Measurements from ENCODE around the gene SLC39A11. TPM values are rescaled to one million over a fixed set of nuclear protein-coding genes. Genes with fewer than 3 reads are reported as not detected.

The SLC39A11 gene
- total RNA-seq, 2 experiments from 2014 or later = 9.7 to 12.2 TPM

DNA sequence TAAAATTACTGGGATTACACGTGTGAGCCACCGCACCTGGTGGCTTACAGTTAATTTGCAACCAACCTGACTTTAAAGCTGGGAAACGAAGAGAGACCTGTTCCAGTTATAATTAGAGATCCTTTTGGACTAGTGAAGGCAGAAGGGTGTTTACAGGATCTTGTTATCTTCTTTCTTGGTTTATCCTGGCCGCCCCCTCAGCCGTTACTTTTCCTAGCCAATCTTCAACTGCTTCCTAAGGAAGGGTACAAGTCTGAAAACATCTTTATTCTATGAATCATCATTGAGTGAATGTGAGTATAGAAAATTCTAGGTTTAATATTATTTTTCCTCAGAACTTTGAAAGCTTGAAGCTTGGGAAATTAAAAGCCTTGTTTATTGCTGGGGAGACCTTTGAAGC, 286.5 kb downstream of the SLC39A11 start:
- Histone ChIP-seq H3K27ac (ENCODE audit: low read depth in 1 of 2, low read length in 2 of 2) (no peak overlapping the region), H3K4me3 (ENCODE audit: low read length) (no peak overlapping the region), H3K36me3 (ENCODE audit: insufficient read depth, low read length) (peaks cover 1% of the 10 kb centered on the region), H3K9me3 (ENCODE audit: control insufficient read depth in 1 of 2, insufficient read depth in 1 of 2, low read length in 2 of 2) (peaks cover 6 to 24% of the 10 kb centered on the region in 2 experiments), H3K27me3 (ENCODE audit: control insufficient read depth in 1 of 2, insufficient read depth in 2 of 2, low read length in 2 of 2) (no peaks in the 10 kb centered on the region), H3K4me1 (ENCODE audit: insufficient read depth, low read length) (no peaks in the 10 kb centered on the region)
- ChIA-PET CTCF (no interaction called here), POLR2A (no interaction called here)
- intact Hi-C loops (cut with DNase I, micrococcal nuclease) = no loop called here
- TF ChIP-seq, protein P1, sequence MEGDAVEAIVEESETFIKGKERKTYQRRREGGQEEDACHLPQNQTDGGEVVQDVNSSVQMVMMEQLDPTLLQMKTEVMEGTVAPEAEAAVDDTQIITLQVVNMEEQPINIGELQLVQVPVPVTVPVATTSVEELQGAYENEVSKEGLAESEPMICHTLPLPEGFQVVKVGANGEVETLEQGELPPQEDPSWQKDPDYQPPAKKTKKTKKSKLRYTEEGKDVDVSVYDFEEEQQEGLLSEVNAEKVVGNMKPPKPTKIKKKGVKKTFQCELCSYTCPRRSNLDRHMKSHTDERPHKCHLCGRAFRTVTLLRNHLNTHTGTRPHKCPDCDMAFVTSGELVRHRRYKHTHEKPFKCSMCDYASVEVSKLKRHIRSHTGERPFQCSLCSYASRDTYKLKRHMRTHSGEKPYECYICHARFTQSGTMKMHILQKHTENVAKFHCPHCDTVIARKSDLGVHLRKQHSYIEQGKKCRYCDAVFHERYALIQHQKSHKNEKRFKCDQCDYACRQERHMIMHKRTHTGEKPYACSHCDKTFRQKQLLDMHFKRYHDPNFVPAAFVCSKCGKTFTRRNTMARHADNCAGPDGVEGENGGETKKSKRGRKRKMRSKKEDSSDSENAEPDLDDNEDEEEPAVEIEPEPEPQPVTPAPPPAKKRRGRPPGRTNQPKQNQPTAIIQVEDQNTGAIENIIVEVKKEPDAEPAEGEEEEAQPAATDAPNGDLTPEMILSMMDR (IDR thresholded peaks at IDR 0.05) = no peak
- Mint-ChIP-seq H3K27me3 (no peaks in the 10 kb centered on the region), H3K4me1 (ENCODE audit: low read depth) (no peaks in the 10 kb centered on the region), H3K9me3 (peaks cover 8% of the 10 kb centered on the region), H3K4me3 (no peak overlapping the region), H3K36me3 (ENCODE audit: low read depth) (peaks cover 85% of the 10 kb centered on the region), H3K27ac (no peak overlapping the region)
- ATAC-seq (ENCODE audit: poor library complexity) = no peak
- DNase-seq = no peak

DNA sequence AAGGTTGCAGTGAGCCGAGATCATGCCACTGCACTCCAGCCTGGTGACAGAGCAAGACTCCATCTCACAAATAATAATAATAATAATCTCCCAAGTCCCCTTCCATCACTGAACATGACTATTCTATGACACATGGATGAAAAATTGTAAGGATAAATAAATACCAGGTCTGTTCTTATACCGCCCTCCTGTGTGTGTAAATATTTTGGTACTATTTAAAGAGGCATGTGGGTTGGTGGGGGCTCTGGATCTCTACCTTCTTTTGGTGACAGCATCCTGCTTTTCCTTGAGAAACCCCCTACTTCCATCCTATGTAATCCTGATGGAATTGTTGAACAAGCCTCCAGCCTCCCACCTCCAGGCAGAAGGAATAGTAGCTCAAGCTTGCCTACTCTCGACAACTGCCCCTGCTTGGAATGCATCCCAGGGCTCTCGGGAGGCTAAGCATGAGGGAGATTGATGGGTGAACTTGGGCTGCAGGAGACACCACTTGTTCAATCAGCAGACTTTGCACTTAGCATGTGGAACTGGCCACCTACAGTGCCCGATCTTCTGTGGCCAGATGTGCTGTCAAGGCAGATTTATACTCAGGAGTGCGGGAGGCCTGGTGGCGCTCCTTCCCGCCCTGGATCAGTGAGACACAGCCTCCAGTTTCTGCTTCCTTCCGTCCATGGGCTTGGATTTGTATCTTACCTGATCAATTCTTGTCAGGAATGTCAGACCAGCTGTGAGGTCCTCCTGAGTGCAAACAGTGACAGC, 287.4 kb downstream of the SLC39A11 start:
- no peak overlapping the region for H3K4me3 ChIP-seq (ENCODE audit: low read length)
- peaks cover 89% of the 10 kb centered on the region for H3K36me3 Mint-ChIP-seq (ENCODE audit: low read depth)
- H3K9me3 ChIP-seq (ENCODE audit: control insufficient read depth in 1 of 2, insufficient read depth in 1 of 2, low read length in 2 of 2) = peaks cover 13 to 26% of the 10 kb centered on the region in 2 experiments
- no peaks in the 10 kb centered on the region for H3K4me1 Mint-ChIP-seq (ENCODE audit: low read depth)
- H3K27me3 ChIP-seq (ENCODE audit: control insufficient read depth in 1 of 2, insufficient read depth in 2 of 2, low read length in 2 of 2) = no peaks in the 10 kb centered on the region
- DNase-seq (no peak), ATAC-seq (ENCODE audit: poor library complexity) (no peak)
- H3K9me3 Mint-ChIP-seq = peaks cover 6% of the 10 kb centered on the region
- H3K4me1 ChIP-seq (ENCODE audit: insufficient read depth, low read length) = no peaks in the 10 kb centered on the region
- H3K4me3 Mint-ChIP-seq = no peak overlapping the region
- no peak overlapping the region for H3K27ac ChIP-seq (ENCODE audit: low read depth in 1 of 2, low read length in 2 of 2)
- TF ChIP-seq, protein P1 (IDR thresholded peaks at IDR 0.05) = no peak
- POLR2A ChIA-PET = no interaction called here
- intact Hi-C loops (cut with DNase I, micrococcal nuclease) = no loop called here
- no peak overlapping the region for H3K27ac Mint-ChIP-seq
- CTCF ChIA-PET = no interaction called here
- no peaks in the 10 kb centered on the region for H3K36me3 ChIP-seq (ENCODE audit: insufficient read depth, low read length)
- H3K27me3 Mint-ChIP-seq = no peaks in the 10 kb centered on the region

DNA sequence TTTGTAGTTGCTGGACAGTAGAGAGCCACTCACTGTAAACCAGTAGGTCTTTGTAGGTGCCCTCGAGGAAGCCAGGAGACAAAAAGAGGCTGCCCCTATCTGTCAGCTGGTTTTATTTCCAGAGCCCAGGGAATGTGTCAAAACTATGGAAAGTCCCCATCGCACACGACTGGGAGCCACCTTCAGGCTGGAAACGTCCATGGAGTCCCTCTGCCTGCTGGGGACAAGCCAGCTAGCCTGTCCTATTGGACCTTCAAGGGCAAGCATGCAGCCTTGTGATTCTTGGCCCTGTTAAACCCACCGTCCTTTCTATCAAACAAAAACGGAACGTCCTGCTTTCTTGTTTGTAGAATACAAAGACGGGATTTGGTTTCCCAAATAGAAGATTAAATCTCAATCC, 289.8 kb downstream of the SLC39A11 start:
- H3K4me3 ChIP-seq (ENCODE audit: low read length) = no peak overlapping the region
- ChIA-PET CTCF (no interaction called here), POLR2A (no interaction called here)
- H3K4me3 Mint-ChIP-seq = no peak overlapping the region
- DNase-seq = no peak
- H3K27me3 Mint-ChIP-seq = no peaks in the 10 kb centered on the region
- H3K27me3 ChIP-seq (ENCODE audit: control insufficient read depth in 1 of 2, insufficient read depth in 2 of 2, low read length in 2 of 2) = no peaks in the 10 kb centered on the region
- no peaks in the 10 kb centered on the region for H3K4me1 Mint-ChIP-seq (ENCODE audit: low read depth)
- TF ChIP-seq, protein P1 (IDR thresholded peaks at IDR 0.05) = no peak
- peaks cover 17% of the 10 kb centered on the region for H3K9me3 Mint-ChIP-seq
- H3K36me3 ChIP-seq (ENCODE audit: insufficient read depth, low read length) = no peaks in the 10 kb centered on the region
- no peak overlapping the region for H3K27ac Mint-ChIP-seq
- peaks cover 93% of the 10 kb centered on the region for H3K36me3 Mint-ChIP-seq (ENCODE audit: low read depth)
- no peak for ATAC-seq (ENCODE audit: poor library complexity)
- intact Hi-C loops (cut with DNase I, micrococcal nuclease) = no loop called here
- H3K9me3 ChIP-seq (ENCODE audit: control insufficient read depth in 1 of 2, insufficient read depth in 1 of 2, low read length in 2 of 2) = peaks cover 16 to 32% of the 10 kb centered on the region in 2 experiments
- no peak overlapping the region for H3K27ac ChIP-seq (ENCODE audit: low read depth in 1 of 2, low read length in 2 of 2)
- H3K4me1 ChIP-seq (ENCODE audit: insufficient read depth, low read length) = no peaks in the 10 kb centered on the region
